Measurements from ENCODE around the gene FOXP1.

DNA sequence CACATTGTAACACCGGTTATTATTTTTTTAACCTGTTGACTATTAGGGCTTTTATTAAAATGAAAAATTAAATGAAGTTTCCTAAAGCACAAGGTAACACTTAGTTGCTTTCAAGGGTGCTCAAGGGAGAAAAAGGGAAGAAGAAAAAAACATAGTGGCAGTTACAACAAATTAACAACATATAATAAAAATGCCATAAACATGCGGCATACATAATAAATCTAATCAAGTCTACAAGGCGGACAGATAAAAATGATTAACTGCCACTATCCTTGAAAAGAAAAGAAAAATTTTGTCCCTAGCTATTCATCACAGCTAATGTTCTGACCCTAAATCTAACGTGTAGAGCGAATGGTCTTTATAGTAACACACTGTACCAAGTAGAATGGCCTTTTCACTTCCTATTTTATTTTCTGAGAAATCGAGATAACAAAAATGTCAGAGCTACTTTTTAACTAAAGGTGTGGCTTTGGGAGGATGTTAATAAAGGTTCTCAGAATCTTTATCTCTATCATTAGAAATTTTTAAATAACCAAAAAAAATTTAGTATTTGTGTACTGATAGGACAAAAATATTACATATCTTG is 194.9 kb downstream of the FOXP1 start:
- no peak for TF ChIP-seq TAF1 (conservative IDR thresholded peaks at IDR 0.05)
- TF ChIP-seq, protein P1, sequence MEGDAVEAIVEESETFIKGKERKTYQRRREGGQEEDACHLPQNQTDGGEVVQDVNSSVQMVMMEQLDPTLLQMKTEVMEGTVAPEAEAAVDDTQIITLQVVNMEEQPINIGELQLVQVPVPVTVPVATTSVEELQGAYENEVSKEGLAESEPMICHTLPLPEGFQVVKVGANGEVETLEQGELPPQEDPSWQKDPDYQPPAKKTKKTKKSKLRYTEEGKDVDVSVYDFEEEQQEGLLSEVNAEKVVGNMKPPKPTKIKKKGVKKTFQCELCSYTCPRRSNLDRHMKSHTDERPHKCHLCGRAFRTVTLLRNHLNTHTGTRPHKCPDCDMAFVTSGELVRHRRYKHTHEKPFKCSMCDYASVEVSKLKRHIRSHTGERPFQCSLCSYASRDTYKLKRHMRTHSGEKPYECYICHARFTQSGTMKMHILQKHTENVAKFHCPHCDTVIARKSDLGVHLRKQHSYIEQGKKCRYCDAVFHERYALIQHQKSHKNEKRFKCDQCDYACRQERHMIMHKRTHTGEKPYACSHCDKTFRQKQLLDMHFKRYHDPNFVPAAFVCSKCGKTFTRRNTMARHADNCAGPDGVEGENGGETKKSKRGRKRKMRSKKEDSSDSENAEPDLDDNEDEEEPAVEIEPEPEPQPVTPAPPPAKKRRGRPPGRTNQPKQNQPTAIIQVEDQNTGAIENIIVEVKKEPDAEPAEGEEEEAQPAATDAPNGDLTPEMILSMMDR (IDR thresholded peaks at IDR 0.05; ENCODE audit: low read depth, low read length, missing input control), result no peak
- no peak for TF ChIP-seq NR2F2 (IDR thresholded peaks at IDR 0.05)
